Loucy (cell line): ENCODE results near the gene TTLL9.

Experiments used
- H2AFZ ChIP-seq: fragments of 200-600 bp; sonication (generic); 2 replicates; pipeline ENCODE4 v1.6.0; 2016; ENCODE audit warnings: antibody characterized with exemption, mild to moderate bottlenecking, low read length, moderate library complexity
- H3F3A ChIP-seq: fragments of 200-600 bp; 2 replicates; pipeline ENCODE4 v1.6.0; 2016; ENCODE audit warnings: antibody characterized with exemption, low read depth, mild to moderate bottlenecking
- H3K27me3 ChIP-seq: fragments of 200-600 bp; sonication (generic); 2 replicates; pipeline ENCODE4 v1.6.1; 2014; ENCODE audit warnings: low read length, mild to moderate bottlenecking; ENCODE audit not compliant: insufficient read depth, poor library complexity, severe bottlenecking
- H3K36me3 ChIP-seq: fragments of 200-600 bp; sonication (generic); 2 replicates; pipeline ENCODE4 v1.6.1; 2016; ENCODE audit warnings: low read length; ENCODE audit not compliant: insufficient read depth
- H3K4me1 ChIP-seq: fragments of 200-600 bp; sonication (generic); 2 replicates; pipeline ENCODE4 v1.5.1; 2014; ENCODE audit warnings: low read length, mild to moderate bottlenecking; ENCODE audit not compliant: insufficient read depth, poor library complexity, severe bottlenecking
- H3K4me2 ChIP-seq: fragments of 200-600 bp; sonication (generic); 2 replicates; pipeline ENCODE4 v1.6.0; 2014; ENCODE audit warnings: antibody characterized with exemption, low read length, low read depth, mild to moderate bottlenecking; ENCODE audit not compliant: poor library complexity, severe bottlenecking
- H3K4me3 ChIP-seq: fragments of 200-600 bp; sonication (generic); 2 replicates; pipeline ENCODE4 v1.5.1; 2014; ENCODE audit warnings: low read length, mild to moderate bottlenecking, mixed read lengths; ENCODE audit not compliant: poor library complexity, severe bottlenecking
- H3K79me2 ChIP-seq: fragments of 200-600 bp; sonication (generic); 2 replicates; pipeline ENCODE4 v1.6.1; 2014; ENCODE audit warnings: low read length; ENCODE audit not compliant: insufficient read depth
- H3K9ac ChIP-seq: fragments of 200-600 bp; sonication (generic); 2 replicates; pipeline ENCODE4 v1.6.0; 2014; ENCODE audit warnings: mild to moderate bottlenecking, low read depth, low read length, moderate library complexity; ENCODE audit not compliant: poor library complexity, severe bottlenecking
- H3K9me2 ChIP-seq: fragments of 200-600 bp; sonication (generic); replicated peaks from 2 replicates; pipeline ENCODE4 v1.6.1; 2016; ENCODE audit warnings: low read depth, low read length, mixed read lengths
- H3K9me3 ChIP-seq: fragments of 200-600 bp; sonication (generic); 2 replicates; pipeline ENCODE4 v1.6.1; 2014; ENCODE audit warnings: mild to moderate bottlenecking, antibody characterized with exemption, low read length, low read depth; ENCODE audit not compliant: insufficient read depth
- H4K20me1 ChIP-seq: fragments of 200-600 bp; sonication (generic); 2 replicates; pipeline ENCODE4 v1.6.0; 2014; ENCODE audit warnings: antibody characterized with exemption, low read length, mild to moderate bottlenecking; ENCODE audit not compliant: insufficient read depth, poor library complexity, severe bottlenecking
- EZH2phosphoT487 ChIP-seq: fragments of 200-600 bp; IDR thresholded peaks from 2 replicates; pipeline ENCODE4 v1.6.1; 2018; ENCODE audit warnings: antibody characterized with exemption, mild to moderate bottlenecking, moderate library complexity, borderline replicate concordance
- TF ChIP-seq, protein P1 (sequence below): fragments of 200-600 bp; sonication (generic); conservative IDR thresholded peaks from 2 replicates; pipeline ENCODE4 v1.5.1; 2014; ENCODE audit warnings: mild to moderate bottlenecking, antibody characterized with exemption, low read length

TTLL9 gene

DNA sequence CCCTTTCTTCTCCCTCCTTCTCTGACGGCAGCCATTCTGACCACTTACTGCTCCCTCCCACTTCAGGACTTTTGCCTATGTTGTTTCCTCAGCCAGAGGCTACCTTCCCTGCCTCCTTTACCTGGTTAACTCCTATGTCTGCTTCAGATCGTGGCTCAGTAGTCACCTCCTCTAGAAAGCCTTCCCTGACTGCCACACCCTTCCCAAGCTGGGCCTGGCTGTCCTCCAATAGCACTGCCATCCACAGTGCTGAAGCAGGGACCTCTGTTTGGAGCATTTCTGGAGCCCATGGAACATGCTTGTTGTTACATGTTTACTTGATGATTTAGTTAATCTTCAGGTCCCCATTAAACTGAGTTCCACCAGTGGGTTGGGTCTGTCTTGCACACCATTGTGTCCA is 111.3 kb downstream of the TTLL9 start:
- no peaks in the 10 kb centered on the region for H3F3A ChIP-seq
- TF ChIP-seq, protein P1, sequence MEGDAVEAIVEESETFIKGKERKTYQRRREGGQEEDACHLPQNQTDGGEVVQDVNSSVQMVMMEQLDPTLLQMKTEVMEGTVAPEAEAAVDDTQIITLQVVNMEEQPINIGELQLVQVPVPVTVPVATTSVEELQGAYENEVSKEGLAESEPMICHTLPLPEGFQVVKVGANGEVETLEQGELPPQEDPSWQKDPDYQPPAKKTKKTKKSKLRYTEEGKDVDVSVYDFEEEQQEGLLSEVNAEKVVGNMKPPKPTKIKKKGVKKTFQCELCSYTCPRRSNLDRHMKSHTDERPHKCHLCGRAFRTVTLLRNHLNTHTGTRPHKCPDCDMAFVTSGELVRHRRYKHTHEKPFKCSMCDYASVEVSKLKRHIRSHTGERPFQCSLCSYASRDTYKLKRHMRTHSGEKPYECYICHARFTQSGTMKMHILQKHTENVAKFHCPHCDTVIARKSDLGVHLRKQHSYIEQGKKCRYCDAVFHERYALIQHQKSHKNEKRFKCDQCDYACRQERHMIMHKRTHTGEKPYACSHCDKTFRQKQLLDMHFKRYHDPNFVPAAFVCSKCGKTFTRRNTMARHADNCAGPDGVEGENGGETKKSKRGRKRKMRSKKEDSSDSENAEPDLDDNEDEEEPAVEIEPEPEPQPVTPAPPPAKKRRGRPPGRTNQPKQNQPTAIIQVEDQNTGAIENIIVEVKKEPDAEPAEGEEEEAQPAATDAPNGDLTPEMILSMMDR, result no peak
- no peak for TF ChIP-seq EZH2phosphoT487
- no peaks in the 10 kb centered on the region for H4K20me1 ChIP-seq
- no peak overlapping the region for H3K4me2 ChIP-seq
- H3K4me1 ChIP-seq, result no peaks in the 10 kb centered on the region
- no peaks in the 10 kb centered on the region for H3K27me3 ChIP-seq
- H3K79me2 ChIP-seq, result no peaks in the 10 kb centered on the region
- no peaks in the 10 kb centered on the region for H3K9me3 ChIP-seq
- no peaks in the 10 kb centered on the region for H3K9me2 ChIP-seq
- H3K4me3 ChIP-seq, result no peak overlapping the region
- no peaks in the 10 kb centered on the region for H3K36me3 ChIP-seq
- H2AFZ ChIP-seq, result no peak overlapping the region
- no peak overlapping the region for H3K9ac ChIP-seq

DNA sequence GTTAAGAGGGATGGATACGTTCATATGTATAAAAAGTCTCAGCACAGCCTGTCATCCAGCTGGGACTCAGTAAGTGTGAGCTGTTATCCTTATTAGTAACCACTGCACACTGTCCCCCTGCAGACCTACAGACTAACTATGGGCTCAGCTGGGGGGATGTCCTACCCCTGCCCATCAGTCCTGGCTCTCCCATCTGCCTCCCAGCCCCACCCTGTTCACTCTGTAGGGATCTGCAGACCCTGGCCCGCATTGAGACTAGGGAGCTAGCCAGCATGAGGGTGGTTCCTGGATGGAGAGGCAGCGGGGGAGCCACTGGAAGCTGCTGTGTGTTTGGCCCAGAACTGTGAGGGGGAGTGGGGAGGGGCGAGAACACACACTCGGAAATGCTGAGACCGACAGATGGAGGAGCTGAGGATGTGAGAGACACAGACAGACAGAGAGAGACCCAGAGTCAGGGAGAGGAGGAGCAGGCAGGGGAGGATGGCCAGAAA is 114.6 kb downstream of the TTLL9 start:
- H3K9me2 ChIP-seq, result no peaks in the 10 kb centered on the region
- no peaks in the 10 kb centered on the region for H3K79me2 ChIP-seq
- TF ChIP-seq EZH2phosphoT487, result no peak
- TF ChIP-seq, protein P1, result no peak
- no peak overlapping the region for H3K4me3 ChIP-seq
- H3K36me3 ChIP-seq, result no peaks in the 10 kb centered on the region
- H3K4me1 ChIP-seq, result no peaks in the 10 kb centered on the region
- no peak overlapping the region for H3K9ac ChIP-seq
- H4K20me1 ChIP-seq, result no peaks in the 10 kb centered on the region
- H3K9me3 ChIP-seq, result no peaks in the 10 kb centered on the region
- no peaks in the 10 kb centered on the region for H3F3A ChIP-seq
- no peak overlapping the region for H2AFZ ChIP-seq
- H3K4me2 ChIP-seq, result no peak overlapping the region
- no peaks in the 10 kb centered on the region for H3K27me3 ChIP-seq

DNA sequence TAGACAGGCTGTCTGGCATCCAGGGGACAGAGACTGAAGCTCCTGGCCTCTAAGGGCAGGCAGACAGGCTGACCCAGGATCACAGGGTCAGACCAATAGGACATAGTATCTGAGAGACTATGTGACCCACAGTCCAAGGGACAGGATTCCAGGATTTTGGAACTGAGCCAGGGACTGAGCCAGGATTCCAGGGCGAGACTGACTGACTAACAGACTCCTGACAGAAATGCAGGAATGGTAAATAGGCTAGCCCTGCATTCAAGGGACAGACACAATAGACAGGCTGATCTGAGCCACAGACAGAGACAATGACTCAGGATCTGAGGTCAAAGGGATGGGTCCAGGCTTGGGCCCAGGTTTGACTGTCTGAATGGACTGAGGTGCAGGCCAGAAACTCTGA is 117.3 kb downstream of the TTLL9 start:
- Histone ChIP-seq H2AFZ (no peak overlapping the region), H3K27me3 (no peaks in the 10 kb centered on the region), H3K4me3 (no peak overlapping the region), H3K9ac (no peak overlapping the region), H3K9me3 (no peaks in the 10 kb centered on the region), H3F3A (no peaks in the 10 kb centered on the region), H3K4me1 (no peaks in the 10 kb centered on the region), H3K79me2 (no peaks in the 10 kb centered on the region), H4K20me1 (no peaks in the 10 kb centered on the region), H3K36me3 (no peaks in the 10 kb centered on the region), H3K9me2 (no peaks in the 10 kb centered on the region), H3K4me2 (no peak overlapping the region)
- no peak for TF ChIP-seq EZH2phosphoT487
- TF ChIP-seq, protein P1, result no peak
